Fibroblast of the aortic adventitia (primary cell): Measurements from ENCODE around the gene PCDHGB7. TPM values are rescaled to one million over a fixed set of nuclear protein-coding genes. Genes with fewer than 3 reads are reported as not detected.
A peak's percentile ranks its signal among the peaks of the same experiment; 100 is the strongest.
"Not testable (repeated sequence)": the region's sequence is repeated elsewhere in the genome, so short reads cannot be mapped to it uniquely, and the experiment has no call there.

Source experiments
- DNase-seq: peaks from one replicate; pipeline ENCODE4 v3.0.0-alpha.2; 2010; ENCODE audit warnings: low read depth
- H3K4me3 ChIP-seq: 2 replicates; pipeline ENCODE4 v1.5.1; 2011; ENCODE audit warnings: low read depth, mild to moderate bottlenecking, control low read depth, low read length, moderate library complexity
- total RNA-seq: library from RNA; depleted of rRNA; stranded (reverse); fragments of >200 nt; gene quantifications from 2 replicates; pipeline ENCODE4 v1.2.3, GENCODE V29; 2012; ENCODE audit warnings: low replicate concordance
- TF ChIP-seq, protein P1 (sequence below): IDR thresholded peaks from 2 replicates; pipeline ENCODE4 v1.5.1; 2011; ENCODE audit warnings: mild to moderate bottlenecking, low read length, control low read depth, inconsistent platforms; ENCODE audit not compliant: insufficient read depth

The PCDHGB7 gene
- 16.7 and 22.1 TPM in 2 replicates for total RNA-seq

DNA sequence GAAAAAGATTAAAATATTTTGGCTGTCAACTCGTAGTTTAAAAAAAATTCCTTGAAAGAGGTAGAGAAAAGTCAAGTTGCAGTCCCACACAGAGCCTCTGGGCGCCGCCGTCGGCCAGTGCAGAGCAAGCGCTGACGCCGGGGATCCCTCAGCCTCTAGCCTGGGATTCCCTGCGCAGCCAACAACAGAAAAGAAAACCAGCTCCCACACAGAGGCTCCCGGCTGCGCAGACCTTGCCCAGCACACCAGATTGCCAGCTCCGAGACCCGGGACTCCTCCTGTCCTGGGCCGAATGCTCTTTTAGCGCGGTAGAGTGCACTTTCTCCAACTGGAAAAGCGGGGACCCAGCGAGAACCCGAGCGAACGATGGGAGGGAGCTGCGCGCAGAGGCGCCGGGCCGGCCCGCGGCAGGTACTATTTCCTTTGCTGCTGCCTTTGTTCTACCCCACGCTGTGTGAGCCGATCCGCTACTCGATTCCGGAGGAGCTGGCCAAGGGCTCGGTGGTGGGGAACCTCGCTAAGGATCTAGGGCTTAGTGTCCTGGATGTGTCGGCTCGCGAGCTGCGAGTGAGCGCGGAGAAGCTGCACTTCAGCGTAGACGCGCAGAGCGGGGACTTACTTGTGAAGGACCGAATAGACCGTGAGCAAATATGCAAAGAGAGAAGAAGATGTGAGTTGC lies at the start of gene PCDHGB7:
PCDHGB7 (plus strand) TSS at position 184 of the 679 bp plus-strand sequence; CDS start at position 367, 183 bp downstream.
- peak; percentile 87 for DNase-seq

GRCh38 chr5:141369994-141370848 lies 47.3 kb upstream of the PCDHGB7 start, which contains the start of gene PCDHGB3:
TSS of gene PCDHGB3 (plus strand) at chr5:141370242. CDS start at chr5:141370395, 153 bp downstream.
- DNase-seq: peak; percentile 76
- TF ChIP-seq, protein P1, sequence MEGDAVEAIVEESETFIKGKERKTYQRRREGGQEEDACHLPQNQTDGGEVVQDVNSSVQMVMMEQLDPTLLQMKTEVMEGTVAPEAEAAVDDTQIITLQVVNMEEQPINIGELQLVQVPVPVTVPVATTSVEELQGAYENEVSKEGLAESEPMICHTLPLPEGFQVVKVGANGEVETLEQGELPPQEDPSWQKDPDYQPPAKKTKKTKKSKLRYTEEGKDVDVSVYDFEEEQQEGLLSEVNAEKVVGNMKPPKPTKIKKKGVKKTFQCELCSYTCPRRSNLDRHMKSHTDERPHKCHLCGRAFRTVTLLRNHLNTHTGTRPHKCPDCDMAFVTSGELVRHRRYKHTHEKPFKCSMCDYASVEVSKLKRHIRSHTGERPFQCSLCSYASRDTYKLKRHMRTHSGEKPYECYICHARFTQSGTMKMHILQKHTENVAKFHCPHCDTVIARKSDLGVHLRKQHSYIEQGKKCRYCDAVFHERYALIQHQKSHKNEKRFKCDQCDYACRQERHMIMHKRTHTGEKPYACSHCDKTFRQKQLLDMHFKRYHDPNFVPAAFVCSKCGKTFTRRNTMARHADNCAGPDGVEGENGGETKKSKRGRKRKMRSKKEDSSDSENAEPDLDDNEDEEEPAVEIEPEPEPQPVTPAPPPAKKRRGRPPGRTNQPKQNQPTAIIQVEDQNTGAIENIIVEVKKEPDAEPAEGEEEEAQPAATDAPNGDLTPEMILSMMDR: peak; percentile 64
- peak within 1 kb of the TSS; percentile 57 for H3K4me3 ChIP-seq

More for the DNA sequence above, at the start of gene PCDHGB7:
- peak within 1 kb of the TSS; percentile 66 for H3K4me3 ChIP-seq
- TF ChIP-seq, protein P1: peak; percentile 87

- DNase-seq: no peak
- H3K4me3 ChIP-seq: no peak overlapping the region
- TF ChIP-seq, protein P1: no peak
Measured at GRCh38 chr5:141371572-141372475, 45.7 kb upstream of the PCDHGB7 start.

- peak; percentile 53 for DNase-seq
- TF ChIP-seq, protein P1: peak; percentile 57
- H3K4me3 ChIP-seq: peak within 1 kb of the TSS; percentile 59
Measured at GRCh38 chr5:141373673-141374317, 43.7 kb upstream of the PCDHGB7 start, which contains the start of gene PCDHGA6. TSS of gene PCDHGA6 (plus strand) at chr5:141373891. CDS start at chr5:141374084, 193 bp downstream.

DNA sequence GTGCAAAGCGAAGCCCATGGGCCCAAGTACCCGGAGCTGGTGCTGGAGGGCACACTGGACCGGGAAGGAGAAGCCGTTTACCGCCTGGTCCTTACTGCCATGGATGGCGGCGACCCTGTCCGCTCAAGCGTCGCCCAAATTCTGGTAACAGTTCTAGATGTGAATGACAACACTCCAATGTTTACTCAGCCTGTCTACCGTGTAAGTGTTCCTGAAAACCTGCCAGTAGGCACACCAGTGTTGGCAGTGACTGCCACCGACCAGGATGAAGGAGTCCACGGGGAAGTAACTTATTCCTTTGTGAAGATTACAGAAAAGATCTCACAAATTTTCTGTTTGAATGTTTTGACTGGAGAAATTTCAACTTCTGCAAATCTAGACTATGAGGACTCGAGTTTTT lies 42.9 kb upstream of the PCDHGB7 start:
- no peak overlapping the region for H3K4me3 ChIP-seq
- TF ChIP-seq, protein P1: no peak

DNA sequence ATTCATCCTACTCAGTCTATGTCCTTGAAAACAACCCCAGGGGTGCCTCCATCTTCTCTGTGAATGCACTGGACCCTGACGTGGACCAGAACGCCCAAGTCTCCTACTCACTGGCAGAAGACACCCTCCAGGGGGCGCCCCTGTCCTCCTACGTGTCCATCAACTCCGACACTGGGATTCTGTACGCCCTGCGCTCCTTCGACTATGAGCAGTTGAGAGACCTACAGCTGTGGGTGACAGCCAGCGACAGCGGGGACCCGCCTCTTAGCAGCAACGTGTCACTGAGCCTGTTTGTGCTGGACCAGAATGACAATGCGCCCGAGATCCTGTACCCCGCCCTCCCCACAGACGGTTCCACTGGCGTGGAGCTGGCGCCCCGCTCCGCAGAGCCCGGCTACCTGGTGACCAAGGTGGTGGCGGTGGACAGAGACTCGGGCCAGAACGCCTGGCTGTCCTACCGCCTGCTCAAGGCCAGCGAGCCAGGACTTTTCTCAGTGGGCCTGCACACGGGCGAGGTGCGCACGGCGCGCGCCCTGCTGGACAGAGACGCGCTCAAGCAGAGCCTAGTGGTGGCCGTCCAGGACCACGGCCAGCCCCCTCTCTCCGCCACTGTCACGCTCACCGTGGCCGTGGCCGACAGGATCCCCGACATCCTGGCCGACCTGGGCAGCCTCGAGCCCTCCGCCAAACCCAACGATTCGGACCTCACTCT lies 41.9 kb upstream of the PCDHGB7 start:
- H3K4me3 ChIP-seq, DNase-seq: not testable (repeated sequence)

More for the DNA sequence above, 42.9 kb upstream of the PCDHGB7 start:
- no peak for DNase-seq
